SIG-M5 treated with dmso at 0.1 percent for 504 hours (cell line): Measurements from ENCODE around the gene SASH1.

ENCODE experiments used
- DNase-seq: peaks from one replicate; lab custom pipeline; 2025; ENCODE audit not compliant: unreplicated experiment; lab: John Stamatoyannopoulos, UW

SASH1 gene

DNA sequence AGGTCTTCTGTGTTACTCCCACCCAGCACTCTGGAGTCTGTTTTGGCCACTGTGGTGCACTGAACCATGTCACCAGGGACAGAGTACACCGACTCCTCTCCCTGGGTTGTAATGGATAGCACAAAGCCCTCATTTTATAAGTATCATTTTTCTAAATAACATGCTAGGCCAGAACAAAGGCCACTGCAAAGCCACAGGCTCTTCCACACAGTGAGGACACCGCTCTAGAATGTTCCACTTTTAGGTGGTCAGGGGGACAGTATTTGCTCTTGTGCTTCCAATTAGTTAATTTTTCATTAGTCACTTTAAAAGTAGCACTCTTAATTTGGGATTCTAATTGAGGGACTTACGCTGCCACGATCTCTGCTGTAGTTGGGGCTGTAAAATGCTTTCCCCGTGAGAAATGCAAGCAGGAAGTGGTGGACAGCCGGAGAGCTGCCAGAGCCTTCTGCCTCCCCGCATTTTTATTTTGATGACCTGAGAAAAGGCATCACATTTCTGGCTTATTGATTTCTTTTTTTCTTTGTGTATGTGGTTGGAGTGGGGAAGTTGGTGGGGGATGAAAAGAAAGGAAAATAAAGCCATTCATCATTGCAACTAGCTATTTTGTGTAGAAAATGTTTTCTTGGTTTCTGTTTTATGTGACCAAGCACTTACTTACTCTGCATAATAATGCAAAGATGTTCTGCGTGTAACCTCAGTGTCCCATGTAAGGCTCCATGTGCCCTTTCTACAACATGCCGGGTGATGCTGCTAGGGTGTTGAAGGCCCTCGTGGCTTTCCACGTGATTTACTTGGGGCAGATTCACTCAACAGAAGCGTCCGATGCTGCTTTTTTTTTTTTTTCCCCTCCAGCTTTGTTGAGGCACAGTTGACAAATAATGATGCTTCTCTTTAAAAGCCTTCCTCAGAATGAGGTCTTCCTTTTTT is 195.9 kb downstream of the SASH1 start:
- no peak for DNase-seq

GRCh38 chr6:148543540-148543939 is 200.9 kb downstream of the SASH1 start:
- no peak for DNase-seq

DNA sequence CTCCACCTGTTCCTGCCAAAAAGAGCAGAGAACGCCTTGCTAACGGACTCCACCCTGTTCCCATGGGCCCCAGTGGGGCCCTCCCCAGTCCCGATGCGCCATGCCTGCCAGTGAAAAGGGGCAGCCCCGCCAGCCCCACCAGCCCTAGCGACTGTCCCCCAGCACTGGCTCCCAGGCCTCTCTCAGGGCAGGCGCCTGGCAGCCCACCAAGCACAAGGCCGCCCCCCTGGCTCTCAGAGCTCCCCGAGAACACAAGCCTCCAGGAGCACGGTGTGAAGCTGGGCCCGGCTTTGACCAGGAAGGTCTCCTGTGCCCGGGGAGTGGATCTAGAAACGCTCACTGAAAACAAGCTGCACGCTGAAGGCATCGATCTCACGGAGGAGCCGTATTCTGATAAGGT is 201.8 kb downstream of the SASH1 start:
- DNase-seq = no peak

DNA sequence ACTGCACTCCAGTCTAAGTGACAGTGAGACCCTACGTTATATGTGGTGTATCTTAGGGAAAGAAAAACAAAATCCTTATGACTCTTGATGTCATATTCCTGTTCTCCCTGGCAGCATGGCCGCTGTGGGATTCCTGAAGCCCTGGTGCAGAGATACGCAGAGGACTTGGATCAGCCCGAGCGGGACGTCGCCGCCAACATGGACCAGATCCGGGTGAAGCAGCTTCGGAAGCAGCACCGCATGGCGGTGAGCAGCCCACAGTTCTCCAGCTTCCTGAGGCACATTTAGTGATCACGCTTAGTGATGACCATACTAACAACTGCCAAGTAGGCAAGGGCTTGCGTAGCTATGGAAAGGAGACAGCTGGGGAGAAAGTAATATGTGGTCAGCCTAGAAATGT is 203.3 kb downstream of the SASH1 start:
- no peak for DNase-seq

DNA sequence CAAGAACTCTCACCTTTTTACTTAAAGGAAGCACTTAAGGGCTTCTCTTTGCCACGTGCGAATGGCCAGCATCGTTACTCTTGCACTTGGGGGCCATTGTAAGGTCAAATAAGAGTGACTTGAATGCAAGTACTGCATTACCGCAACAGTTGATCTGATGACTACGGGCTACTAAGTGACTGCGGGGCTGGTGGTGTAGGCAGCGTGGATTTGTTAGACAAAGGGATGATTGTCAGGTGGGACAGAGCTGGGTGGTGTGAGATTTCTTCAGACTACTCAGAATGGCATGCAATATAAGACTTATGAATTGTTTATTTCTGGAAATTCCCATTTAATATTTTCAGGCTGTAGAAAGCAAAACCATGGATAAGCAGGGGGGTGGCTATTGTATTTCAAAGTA is 204.5 kb downstream of the SASH1 start:
- DNase-seq = no peak

DNA sequence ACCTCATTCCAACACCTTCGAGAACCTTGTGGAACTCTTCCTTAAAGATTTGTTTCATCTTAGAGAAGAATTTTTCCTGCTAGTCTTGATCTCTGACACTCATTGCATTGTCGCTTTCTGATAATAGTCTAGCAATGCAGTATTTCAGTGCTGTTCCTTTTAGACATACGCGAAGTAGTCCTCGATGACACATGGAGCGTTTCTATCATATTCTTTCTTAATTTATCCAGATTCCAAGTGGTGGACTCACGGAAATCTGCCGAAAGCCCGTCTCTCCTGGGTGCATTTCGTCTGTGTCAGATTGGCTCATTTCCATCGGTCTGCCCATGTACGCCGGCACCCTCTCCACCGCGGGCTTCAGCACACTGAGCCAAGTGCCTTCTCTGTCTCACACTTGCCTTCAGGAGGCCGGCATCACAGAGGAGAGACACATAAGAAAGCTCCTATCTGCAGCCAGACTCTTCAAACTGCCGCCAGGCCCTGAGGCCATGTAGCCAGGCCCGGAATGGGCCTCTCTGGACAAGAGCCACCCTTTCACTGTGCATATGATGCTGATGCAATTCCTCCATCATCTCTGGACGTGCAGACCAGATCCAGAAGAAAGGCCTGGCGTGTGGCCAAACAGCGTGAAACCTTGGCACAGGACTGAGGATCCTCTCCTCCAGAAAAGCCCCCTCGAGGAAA is 205.6 kb downstream of the SASH1 start:
- DNase-seq = no peak

- no peak for DNase-seq
These were observed 206.1 kb downstream of the SASH1 start for GRCh38 chr6:148548749-148549140.

DNA sequence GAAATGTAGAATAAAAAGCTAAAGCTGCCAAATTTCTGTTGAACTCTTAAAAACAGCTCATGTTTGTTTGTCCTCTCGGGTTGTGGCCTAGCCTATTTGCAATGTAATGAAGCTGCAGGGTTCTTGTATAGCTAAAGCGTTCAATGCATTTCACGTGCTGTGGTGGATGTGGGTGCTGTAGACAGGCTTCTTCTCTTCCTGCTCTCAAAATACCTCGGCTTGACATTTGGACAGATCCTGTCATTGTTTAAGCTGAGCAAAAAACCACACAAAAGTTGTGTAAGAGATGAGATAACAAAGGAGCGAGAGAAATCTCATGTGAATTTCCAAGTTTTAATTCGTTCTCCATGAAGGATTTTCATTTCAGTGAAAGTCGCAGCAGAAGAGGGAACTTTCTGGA is 207.9 kb downstream of the SASH1 start:
- no peak for DNase-seq

DNA sequence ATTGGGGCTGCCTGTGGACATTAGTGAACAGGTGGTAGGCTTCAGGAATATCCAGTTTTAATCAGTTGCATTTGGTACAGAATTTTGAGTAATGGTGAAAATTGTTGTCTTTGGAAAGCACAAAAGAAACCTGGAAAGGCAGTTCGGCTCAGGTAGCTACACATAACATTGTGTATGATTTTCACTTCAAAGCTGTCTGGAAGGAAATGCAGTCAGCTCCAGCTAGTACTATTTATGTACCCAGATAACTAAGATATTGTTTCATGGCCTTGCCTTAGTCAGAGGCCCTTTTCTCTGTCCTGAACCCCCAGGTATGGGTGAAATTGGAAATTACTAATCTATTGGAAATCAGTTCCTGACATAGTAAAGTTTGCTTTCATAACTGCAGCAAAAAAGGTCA is 208.6 kb downstream of the SASH1 start:
- DNase-seq = no peak

GRCh38 chr6:148556410-148556809 is 213.8 kb downstream of the SASH1 start:
- DNase-seq = no peak

- peak; percentile 78 for DNase-seq
These were observed 215.2 kb downstream of the SASH1 start for GRCh38 chr6:148557796-148558321.

DNA sequence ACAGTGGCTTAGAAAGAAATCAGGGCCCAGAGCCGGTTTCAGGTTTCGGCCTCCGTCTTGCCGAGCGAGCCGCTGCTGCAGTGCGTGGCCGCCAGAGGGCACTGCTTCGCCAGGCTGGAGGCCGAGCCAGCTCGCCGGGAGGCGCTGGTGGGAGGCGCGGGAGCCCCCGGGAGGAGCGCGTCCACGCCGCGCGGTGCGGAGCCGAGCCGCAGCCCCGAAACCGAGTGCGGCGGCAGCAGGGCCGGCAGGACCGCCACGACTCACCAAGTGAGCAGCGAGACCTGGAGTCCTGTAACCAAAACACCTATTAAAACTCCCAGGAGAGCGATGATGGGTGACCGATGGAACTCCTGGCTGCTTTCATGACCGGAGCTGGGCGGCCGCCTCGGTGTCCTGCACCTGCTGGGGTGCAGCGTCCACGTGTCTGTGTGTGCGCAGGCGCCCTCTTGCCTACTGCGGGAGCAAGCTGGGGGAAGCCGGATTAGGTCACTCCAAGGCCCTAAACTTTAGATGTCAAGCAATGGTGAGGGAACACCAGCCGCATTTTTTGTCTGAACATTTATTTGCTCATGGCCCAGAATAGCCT is 217.3 kb downstream of the SASH1 start:
- peak; percentile 18 for DNase-seq

DNA sequence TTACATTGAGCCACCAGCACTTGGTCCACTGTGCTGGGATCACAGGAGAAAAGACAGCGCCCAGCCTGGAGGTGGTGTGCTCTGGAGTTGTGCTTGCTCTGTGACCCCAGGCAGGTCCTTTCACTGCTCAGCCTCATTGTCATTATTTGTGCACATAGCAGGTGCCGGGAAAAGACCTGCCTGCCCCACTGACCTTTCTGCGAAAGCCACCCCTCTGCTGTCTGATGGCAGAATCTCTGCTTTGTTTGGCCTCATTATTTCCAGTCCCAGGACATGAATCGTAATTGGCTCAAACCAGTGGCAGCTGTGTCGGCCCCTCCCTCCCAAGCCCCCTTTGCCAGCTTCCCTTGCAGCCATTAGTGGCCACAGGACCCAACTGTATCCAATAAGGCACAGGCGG is 219.0 kb downstream of the SASH1 start:
- no peak for DNase-seq

DNA sequence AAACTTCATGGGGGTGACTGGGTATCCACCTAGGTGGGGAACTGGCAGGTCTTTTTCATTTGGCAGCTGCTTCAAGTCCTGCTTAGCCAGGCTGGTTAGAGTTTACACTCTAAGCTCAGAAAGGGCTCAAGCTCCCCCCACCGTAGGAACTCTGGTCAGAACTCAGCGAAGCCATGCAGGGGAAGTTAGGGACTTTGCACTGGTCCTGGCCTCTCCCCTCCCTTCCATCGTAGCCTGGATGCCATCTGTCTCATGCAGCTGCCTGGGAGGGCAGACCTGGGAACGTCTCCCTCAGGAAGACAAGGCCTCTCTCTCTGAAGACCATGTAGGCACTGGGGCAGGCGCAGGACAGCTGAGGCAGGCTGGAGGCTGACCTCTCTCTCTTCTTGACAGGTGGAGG is 220.4 kb downstream of the SASH1 start:
- no peak for DNase-seq

GRCh38 chr6:148564494-148565035 is 221.9 kb downstream of the SASH1 start:
- DNase-seq = no peak

GRCh38 chr6:148565321-148565926 is 222.8 kb downstream of the SASH1 start:
- DNase-seq = no peak

- no peak for DNase-seq
These were observed 223.5 kb downstream of the SASH1 start for GRCh38 chr6:148565930-148566663.

DNA sequence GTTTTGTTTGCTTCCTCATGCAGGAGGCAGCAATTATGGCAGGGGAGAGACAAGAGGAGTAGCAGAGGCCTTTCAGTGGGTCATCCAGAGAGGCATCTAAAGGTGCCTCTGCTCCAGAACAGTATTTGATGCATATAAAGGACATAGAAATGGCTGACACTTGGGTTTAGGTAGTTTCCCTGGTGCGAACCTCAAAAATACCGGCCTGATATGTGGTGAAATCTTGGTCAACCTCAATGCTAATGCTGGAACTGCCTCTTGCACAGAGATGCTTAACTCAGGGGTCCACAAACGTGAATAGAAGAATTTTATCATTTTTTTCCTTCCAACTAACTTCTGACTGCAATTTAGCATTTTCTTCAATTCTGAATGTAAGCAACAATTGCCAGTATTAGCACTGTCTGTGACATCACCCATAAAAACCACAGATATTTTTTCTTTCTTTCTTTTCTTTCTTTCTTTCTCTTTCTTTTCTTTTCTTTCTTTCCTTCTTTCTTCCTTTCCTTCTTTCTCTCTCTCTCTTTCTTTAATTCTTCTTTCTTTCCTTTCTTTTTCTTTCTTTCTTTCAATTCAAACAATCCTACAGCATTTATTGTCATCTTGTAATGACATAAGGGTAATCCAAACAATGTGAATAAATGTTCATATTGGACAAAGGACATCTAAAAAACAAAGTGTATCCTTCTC is 224.2 kb downstream of the SASH1 start:
- DNase-seq = no peak

GRCh38 chr6:148570456-148570855 is 227.8 kb downstream of the SASH1 start:
- no peak for DNase-seq
